AG20443 (cell line): ENCODE measurements around the gene LIPC.

ENCODE experiments used
- DNase-seq: peaks from one replicate; pipeline ENCODE4 v3.0.0; 2012; ENCODE audit warnings: low spot score, mixed read lengths

LIPC gene

DNA sequence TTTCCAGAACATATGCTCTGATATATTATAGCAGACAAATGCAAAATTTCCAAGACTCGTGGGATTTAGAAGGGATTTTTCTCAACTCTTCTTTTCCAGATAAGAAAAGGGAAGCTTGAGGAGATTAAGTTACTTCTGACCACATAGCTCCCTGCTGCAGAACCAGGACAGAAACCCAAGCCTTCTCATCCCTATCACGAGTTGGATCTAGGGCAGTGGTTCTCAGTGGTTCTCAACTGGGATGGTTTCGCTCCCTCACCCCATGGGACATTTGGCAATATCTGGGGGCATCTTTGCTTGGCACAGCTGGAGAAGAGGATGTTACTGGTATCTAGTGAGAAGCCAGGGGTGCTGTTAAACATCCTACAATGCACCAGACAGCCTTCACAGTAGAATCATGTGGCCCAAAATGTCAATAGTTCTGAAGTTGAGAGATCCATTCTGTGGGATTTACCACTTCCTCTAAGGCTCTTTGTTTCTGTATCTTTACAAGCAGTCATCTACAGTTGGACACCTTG lies 64.2 kb downstream of the LIPC start:
- DNase-seq: no peak

DNA sequence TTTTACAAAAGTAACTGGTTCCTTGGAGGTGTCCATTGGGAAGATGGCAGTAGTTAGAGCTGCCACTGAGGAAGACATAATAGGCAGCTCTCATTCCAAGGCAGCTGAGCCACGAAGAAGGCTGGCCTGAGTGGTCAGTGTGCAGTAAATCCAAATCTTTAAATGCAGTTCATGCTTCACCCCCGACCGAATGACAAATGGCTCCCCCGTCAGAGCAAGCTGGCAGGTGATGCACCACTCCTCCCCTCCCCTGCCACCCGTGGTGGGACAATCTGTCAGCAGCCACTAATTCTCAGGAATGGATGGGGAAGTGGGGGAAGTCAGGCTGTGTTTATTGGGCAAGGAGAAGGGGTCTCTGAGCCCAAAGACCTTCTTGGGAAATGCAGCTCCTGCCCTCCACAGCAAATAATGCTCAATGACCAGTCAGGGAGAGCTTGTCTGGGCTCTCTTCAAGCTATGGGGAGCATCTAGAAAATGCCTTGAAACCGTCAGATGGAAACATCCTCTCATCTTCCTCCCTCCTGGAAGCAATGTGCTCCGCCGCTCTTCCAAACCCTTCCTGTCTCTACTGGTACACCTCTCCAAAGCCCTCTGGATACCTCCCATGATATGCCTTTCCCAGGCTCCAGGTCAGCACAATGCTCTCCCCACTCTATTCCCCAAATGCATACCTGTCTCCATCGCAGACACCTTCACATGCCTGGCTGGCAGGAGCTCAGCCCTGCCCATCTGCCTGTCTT lies 65.4 kb downstream of the LIPC start:
- no peak for DNase-seq

DNA sequence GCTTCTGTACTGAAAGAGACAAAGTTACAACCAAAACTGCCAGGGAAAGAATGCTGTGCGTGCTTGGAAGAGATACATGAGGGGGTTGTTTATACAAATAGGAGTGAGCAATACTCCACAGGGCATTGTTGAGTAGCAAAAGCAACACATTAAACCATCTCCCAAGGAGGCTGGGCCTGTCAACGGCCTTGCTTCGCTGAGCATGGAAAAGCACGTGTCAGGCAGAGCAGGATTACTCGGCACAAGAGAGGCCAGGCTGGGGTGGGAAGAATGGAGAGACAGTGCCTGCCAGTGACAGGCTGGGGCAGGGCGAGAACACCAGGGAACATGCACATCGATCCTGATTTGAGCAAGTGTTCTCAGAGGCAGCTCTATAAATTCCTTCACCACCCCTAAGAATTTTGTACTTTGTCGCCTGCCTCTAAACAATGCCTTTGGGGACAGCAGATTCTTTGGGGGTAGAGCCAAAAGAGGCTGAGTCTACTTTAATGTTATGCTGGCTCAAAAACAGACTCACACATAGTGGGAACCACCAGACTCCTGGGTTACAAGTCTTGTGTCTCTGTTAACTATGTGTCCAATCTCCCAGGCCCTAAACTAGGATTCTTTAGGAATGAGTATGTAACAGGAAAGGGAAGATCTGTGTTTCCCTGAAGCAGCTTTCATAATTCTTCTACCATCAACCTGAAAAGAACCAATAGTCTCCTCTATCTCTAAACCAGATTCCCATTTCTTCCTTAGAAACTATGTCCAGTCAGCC lies 67.2 kb downstream of the LIPC start:
- DNase-seq: peak; percentile 90

DNA sequence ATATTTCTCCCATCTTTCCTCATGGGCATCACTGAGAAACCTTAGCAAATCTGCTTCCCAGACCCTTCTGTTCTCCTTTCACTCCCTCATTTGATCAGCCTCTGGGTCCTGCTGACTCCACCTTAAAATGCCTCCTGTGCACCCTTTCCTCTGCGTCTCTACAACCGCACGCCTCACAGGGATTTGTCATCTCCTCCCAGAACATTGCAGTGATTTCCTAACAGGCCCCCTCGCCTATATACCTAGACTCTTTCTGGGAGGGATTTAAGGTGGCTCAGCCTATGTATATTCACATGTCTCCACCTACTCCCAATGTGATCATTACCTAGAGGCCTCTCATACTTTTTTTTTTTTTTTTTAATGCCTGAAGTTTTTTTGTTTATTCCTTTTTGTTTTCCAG lies 69.2 kb downstream of the LIPC start:
- DNase-seq: no peak

DNA sequence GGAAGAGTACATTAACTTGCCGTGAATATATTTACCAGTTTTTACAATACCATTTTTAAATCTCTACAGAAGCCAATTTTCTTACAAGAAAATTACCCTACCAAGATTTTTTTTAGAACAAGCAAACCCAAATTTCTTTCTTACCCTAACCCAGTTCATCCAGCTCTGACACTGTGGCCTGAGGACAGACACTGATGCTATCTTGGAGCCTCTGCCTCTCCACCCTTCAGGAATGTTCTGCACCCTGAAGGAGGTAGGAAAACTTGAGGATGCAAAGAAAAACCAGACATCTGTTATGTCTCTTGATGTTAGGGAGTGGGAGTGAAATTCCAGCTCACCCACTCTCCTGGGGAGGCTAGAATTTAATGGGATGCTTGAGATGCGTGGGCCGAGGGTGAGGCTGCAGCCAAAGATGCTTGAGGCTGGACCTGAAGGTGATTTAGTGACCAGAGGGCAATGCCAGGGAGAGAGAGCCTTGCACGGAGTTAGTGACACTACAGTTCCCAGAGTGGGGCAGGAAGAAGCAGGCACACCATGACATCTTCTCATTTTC lies 69.9 kb downstream of the LIPC start:
- DNase-seq: no peak

DNA sequence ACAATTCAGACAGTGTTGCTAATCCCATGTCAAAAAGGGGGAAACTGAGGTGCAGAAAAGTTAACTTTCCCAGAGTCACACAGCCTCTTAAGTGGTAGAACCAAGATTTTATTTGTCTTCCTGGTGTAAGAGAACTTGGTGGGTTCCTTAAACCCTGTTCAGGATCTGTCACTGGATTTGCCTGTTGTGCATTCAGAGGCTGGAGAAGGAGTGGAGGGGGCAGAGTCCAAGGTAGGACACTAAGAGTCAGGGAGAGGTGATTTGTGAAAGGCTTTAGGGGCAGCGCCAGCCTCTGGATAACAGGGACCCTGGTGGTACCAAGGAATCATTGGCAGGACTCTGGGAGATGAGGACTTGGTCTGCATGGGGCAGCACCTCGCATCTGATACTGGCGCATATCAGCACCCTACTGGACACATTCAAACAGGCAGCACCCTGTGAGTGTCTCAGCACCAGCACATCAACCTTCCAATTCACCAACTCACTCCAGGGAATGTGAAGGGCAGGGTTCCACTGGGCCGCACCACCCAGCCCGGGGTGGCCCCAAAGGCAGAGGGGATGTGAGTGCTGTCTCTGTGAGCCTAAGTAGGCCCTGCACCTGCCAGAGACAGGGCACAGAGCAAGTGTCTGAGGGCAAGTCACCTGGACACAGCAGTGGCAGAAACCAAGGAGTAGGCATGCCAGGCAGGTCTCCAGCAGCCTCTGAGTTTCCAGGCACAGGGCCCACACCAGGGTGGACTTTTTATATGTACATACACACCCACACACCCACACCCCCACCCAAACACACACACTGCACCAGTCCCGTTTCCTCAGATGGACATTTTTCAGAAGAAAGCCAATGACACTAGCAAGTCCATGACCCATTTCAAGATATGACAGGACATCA lies 71.6 kb downstream of the LIPC start:
- no peak for DNase-seq

DNA sequence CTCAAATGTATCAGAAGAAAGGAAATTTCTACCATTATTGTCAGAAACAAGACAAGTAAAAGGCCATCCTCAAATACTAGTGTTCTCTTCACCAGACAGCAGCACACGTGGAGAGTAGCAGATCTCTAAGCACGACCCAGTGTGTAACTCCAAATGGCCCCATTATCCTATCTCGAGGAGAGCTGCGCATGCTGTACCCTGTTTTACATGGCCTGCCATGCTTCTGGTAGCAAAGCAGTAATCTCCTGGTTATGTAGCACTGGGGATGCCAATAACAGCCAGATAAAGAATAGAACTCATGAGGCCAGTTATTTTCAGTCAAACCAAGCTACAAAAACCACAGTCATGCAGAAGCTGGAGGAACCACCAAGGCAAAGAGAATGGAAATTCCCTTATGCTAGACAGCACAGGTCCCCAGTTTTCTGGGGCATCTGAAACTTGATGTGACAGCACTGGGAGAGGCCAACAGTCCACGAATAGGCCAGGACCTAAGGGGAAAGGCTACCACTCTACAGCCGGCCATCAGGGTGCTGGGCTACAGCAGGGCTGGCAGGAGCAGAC lies 73.0 kb downstream of the LIPC start:
- no peak for DNase-seq

DNA sequence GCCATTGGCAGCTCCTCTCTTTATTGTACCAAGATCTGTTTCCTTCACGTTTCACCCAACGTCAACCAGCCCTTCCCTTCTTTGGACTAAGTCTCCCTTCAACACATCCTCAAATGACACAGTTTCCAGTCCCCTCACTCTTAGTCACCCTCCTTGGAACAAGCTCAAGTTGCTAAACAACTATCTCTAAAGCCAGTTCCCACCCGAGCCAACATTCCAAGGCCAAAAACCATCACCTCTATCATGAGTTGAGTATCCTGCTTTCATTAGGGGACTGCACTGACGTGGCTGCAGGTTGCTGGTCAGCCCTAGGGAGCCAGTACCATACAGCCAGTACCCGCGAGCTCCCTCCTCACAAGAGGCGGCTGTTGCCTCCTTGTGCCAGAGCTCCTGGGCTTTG lies 73.8 kb downstream of the LIPC start:
- DNase-seq: peak; percentile 51

DNA sequence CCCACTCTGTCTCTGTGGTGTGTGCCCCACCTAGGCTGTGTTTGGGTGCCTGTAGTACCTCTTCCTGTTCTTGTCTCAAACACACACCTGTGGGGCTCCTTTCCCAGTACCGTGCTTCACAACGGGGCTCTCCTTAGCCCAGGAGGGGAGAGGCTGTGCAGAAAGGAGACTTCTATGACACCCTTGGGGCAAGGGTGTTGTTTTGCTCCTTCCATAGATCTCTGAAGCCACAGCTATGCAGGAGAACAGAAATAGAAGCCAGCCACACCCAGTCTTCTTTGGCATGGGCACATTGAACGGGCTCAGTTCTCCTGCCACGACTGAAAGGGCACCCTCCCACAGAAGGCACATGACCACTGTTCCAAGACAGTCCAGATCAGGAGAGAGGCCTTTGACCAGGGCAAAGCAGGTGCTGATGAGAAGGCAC lies 74.3 kb downstream of the LIPC start:
- DNase-seq: no peak

DNA sequence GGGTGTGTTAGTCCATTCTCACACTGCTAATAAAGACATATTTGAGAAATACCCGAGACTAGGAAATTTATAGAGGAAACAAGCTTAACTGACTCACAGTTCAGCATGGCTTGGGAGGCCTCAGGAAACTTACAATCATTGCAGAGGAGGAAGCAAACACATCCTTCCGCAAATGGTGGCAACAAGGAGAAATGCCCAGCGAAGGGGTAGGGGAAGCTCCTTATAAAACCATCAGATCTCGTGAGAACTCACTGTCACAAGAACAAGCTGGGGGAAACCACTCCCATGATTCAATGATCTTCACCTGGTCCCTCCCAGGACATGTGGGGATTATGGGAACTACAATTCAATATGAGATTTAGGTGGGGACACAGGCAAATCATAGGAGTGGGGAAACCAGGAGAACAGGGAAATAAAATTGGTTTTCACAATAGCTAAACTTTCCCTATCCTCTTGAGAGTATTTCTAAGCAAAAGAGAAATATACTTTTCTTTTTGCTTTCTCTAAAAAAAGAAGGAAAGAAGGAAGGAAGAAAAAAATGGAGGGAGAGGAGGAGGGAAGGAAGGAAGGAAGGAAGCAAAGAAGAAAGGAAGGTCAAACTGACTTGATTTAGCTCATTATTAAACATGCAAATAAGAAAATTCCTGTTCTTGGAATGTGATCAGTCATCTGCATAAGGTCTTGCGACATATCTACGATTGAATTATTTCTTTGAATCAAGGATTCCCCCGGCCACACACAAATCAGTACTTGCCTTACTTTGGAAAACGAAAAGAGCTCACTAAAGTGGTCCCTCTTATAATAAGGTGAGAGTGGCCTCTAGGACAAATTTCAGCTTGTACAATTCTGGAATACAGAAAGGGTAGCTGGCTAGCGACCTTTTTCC lies 75.2 kb downstream of the LIPC start:
- no peak for DNase-seq

DNA sequence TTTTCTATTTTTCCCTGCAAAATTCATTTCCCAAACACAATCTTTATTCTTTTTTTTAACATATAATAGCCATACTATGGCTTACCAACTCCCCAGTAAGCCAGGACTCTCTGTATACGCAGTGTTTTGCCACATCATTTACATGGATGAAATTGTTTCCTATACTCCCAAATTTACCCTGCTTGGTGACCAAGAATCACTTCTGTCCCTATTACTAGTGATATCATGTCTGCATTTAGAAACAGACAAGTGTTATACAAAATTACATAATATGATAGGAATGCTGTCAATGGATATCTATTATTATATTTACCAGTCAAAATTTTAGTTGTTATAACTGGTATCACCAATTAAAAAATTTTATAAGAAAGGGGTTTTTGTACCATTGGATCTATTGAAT lies 77.8 kb downstream of the LIPC start:
- DNase-seq: no peak

DNA sequence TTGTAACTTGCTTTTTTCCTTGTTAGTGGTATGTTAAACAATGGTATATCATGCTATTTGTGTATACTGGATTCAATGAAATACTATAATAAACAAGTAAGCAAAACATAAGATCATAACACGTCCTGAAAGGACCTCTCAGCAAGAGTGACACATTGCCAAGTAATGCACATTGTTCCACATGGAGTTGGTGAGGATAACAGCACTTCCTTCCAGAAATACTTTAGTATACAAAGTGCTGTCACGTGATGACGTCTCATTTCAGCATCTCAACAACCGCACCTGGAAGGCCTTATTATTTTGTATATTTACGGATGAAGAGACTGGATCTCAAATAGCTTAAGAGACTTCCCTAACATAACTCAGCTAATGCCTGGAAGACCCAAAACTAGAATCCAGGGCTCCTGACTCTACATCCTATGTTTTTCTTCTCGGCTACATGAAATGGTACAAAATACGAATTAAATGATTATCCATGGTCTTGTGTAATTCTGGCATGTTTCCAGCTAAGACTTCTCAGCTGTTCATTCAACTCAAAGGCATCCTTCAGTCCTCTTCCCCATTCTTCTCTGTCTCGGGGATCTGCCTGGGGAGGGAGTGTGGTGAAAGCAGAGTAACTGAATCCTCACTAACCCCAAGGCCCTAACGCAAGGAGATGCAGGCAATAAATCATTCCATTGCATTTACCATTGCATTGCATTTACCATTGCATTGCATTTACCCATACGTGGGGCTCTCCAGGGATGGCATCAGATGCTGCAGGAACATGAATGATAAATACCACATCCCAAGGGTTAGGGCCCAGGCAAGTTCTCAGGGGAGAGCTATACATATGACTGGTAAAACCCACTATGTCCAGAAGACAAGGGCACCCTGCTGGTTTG lies 79.2 kb downstream of the LIPC start:
- DNase-seq: no peak

DNA sequence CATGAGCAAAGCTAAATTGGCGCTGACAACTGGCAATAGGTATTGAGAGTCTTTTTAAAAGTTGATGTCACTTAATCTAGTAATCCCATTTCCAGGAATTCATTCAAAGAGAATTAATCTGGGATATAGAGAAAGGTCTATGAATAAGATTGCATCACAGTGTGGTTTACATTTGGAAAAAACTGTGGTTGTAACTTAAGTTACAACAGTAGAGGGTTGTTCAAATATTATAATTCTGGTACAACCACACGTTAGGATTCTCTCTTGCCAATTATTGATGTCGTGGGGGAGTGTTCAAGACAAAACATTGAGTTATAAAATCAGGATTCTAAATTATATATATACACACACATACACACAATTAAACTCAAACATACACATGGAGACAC lies 79.8 kb downstream of the LIPC start:
- no peak for DNase-seq

DNA sequence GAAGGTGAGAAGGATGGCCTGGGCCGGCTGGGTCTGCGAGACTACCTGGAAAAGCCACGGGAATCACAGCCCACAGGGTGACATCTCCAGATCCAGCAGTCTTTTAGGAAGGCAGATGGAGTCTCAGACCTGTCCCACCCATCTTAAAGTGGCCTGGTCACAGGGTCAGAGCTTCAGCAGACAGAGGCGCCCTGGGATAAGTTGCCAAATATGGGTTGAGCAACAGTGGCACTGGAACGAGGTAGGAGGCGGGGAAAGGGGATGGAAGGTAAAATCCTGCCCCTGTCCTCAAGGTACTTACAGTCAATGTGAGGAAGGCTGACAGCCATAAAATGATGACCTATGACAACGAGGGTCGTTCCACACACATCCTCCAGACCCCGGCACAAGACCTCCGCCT lies 80.7 kb downstream of the LIPC start:
- DNase-seq: no peak

DNA sequence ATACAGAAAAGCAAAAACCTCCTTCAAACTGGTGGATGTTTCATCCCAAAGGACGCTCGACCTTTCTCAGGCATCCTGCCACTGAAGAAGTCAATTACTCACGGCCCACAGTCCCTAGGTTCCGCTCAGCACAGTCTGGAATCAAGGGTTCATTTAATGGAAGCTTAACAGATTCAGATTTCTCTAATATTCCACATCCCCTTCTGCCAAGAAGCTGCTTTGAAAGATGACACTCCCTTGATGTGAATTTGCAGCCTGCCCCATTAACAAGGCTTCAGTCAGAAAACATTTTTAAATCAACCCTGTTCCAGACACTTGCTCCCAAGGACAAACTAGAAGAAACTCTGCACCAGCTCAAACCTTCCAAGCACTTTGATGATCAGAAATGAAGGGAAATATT lies 81.2 kb downstream of the LIPC start:
- DNase-seq: no peak

DNA sequence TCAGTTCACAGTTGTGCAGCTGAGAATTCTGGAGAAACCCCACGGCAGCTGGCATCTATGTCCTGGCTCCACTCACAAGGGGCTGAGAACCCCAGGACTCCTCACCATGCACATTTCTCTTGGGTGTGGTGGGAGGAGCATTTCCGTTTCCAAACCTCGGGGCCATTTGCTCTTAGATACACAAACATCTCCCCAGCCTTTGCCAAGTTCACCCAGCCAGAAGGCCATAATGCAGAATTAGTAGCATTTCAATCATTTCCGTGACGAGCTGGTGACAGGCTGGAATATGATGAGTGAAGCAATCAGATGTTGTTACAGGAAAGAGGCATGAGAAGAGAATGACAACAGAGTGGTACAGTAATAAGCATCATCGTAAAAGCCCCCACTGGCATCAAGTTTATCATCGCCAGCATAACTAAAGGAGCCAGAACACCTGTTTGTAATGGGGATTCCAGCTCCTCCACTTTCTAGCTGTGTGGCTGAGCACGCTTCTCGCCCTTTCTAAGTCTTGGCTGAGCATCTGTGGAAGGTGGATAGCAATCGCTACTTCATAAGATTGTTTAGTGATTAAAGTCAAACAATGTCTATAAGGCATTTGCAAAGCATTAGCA lies 82.0 kb downstream of the LIPC start:
- no peak for DNase-seq

DNA sequence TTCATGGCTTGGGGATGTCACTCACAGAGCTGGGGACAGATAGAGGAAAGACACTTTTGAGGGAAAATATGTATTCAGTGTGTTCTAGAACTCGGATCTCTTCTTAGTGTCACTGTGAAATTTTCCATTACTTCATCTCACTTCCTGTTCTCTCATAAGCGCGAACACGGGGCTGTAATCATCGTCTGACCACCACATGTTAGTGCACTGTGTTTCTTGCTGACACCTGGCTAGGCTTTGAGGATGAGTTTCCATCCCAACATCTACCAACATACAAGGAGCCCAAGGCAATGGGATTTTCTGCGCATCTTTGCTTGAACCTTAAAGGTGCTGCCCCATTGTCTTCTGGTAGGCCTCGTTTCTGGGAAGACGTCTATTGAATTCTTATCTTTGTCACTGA lies 84.0 kb downstream of the LIPC start:
- no peak for DNase-seq

DNA sequence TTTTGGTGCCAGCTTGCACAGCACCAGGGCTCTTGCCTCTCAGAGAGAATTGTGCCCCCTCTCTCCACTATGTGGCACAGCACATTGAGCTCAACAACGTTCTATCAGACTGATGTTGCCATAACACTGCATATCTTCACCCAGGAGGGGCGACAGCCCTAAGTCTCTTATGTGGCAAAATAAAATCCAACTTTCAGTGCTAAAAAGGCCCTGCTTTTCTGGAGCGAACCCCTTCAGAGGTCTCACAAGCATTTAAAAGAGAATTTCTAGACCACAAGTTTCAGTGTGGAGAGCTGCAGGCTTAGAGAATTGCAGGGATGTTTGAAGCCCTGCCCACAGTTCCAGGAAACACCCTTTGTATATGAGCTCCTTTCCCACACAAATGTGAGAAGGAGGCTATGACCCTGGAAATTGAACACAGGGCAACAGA lies 85.5 kb downstream of the LIPC start:
- DNase-seq: no peak
